GM12892 (cell line): ENCODE measurements around the gene THAP7.
"Not testable (repeated sequence)": the region's sequence is repeated elsewhere in the genome, so short reads cannot be mapped to it uniquely, and the experiment has no call there.

Experiments used
- DNase-seq: peaks from one replicate; pipeline ENCODE4 v3.0.0; 2011; ENCODE audit not compliant: insufficient read length
- FAIRE-seq: peaks from 2 replicates; lab custom pipeline; 2011; peaks lifted over from hg19 to GRCh38; lab: Jason Lieb, UNC
- POLR2A ChIP-seq: IDR thresholded peaks from 2 replicates; pipeline ENCODE4 v1.6.1; 2011; ENCODE audit warnings: low read depth, low read length, control low read depth
- POLR2AphosphoS5 ChIP-seq: IDR thresholded peaks from 2 replicates; pipeline ENCODE4 v1.6.1; 2011; ENCODE audit warnings: low read depth, low read length, control low read depth
- TAF1 ChIP-seq: IDR thresholded peaks from 2 replicates; pipeline ENCODE4 v1.6.1; 2011; ENCODE audit warnings: low read depth, mild to moderate bottlenecking, control low read depth, low read length, borderline replicate concordance

THAP7 gene

GRCh38 chr22:21042978-21043859 is 41.3 kb upstream of the THAP7 start:
- DNase-seq = no peak
- no peak for FAIRE-seq
- TF ChIP-seq TAF1 (no peak), POLR2AphosphoS5 (no peak), POLR2A (no peak)

DNA sequence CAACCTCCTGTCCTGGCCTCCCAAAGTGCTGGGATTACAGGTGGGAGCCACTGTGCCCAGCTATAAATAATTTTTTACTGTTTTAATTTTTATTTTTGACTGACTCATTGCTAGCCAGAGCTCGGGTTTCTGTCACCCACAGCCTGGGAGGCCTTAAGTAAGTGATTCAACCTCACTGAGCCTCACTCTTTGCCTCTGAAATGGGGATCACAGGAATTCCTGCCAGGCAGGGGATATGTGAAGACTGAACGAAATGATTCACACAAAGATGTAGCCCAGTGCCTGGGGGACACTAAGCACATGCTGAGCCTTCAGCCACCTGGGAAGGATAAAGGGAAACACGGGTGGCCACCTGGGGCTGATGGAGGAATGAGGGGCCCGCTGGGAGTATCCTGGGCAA is 40.0 kb upstream of the THAP7 start:
- TF ChIP-seq TAF1 (no peak), POLR2AphosphoS5 (no peak), POLR2A (no peak)
- DNase-seq = no peak
- FAIRE-seq = no peak

DNA sequence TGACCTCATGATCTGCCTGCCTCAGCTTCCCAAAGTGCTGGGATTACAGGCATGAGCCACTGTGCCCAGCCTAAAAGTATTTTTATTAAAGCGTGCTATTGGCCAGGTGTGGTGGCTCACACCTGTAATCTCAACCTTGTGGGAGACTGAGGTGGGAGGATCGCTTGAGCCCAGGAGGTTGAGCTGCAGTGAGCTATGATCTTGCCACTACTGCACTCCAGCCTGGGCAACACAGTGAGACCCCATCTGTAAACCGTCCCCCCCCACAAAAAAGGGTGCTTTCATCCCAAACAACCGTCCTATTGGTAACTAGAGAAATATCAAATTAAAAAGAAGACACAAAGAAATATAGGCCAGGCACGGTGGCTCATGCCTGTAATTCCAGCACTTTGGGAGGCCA is 37.2 kb upstream of the THAP7 start:
- not testable (repeated sequence) for DNase-seq, FAIRE-seq

GRCh38 chr22:21038405-21038804 is 36.5 kb upstream of the THAP7 start:
- TF ChIP-seq POLR2A = no peak
- no peak for TF ChIP-seq TAF1
- TF ChIP-seq POLR2AphosphoS5 = no peak
- FAIRE-seq = no peak
- no peak for DNase-seq

GRCh38 chr22:21034989-21035388 is 33.1 kb upstream of the THAP7 start:
- FAIRE-seq = no peak
- no peak for DNase-seq
- TF ChIP-seq POLR2AphosphoS5 = no peak
- no peak for TF ChIP-seq TAF1
- no peak for TF ChIP-seq POLR2A

GRCh38 chr22:21033895-21034294 is 32.0 kb upstream of the THAP7 start:
- DNase-seq = no peak
- no peak for FAIRE-seq
- TF ChIP-seq POLR2A (no peak), POLR2AphosphoS5 (no peak), TAF1 (no peak)

DNA sequence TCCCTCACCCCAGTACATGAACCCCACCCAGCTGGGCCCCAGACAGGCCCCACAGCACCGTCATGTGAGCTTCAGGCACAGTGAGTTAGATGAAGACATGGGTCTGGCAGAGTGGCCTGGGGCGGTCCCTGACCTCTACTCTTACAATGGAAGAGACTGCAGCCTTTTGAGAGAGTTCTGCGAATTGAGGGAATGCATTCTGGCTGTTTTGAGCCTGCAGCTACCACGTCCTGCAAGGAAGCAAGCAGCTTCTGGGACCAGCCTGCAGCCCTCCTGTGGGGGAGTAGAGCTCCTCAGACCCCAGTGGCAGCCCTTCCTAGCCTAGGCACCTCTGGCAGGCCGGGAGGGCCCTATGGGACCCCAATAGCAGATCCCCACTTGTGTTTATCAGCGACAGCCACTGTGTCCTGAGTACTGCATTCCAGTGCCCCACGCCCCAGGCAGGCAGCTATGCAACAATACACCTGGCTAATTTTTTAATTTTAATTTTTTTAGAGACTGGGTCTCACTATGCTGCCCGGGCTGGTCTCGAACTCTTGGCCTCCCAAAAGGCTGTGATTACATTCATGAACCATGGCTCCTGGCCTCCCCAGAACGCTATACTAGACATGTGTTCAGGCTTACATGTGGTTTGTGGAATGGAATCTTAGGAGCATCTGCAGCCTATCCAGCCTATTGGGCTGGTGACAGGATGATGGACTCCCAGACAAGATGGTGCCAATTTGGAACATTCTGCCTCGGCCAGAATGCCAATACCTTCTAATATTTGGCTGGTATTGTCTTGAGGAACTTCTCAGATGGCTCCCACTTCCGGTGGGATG is 31.2 kb upstream of the THAP7 start:
- TF ChIP-seq POLR2A = no peak
- TF ChIP-seq POLR2AphosphoS5 = no peak
- TF ChIP-seq TAF1 = no peak
- no peak for DNase-seq
- FAIRE-seq = no peak

DNA sequence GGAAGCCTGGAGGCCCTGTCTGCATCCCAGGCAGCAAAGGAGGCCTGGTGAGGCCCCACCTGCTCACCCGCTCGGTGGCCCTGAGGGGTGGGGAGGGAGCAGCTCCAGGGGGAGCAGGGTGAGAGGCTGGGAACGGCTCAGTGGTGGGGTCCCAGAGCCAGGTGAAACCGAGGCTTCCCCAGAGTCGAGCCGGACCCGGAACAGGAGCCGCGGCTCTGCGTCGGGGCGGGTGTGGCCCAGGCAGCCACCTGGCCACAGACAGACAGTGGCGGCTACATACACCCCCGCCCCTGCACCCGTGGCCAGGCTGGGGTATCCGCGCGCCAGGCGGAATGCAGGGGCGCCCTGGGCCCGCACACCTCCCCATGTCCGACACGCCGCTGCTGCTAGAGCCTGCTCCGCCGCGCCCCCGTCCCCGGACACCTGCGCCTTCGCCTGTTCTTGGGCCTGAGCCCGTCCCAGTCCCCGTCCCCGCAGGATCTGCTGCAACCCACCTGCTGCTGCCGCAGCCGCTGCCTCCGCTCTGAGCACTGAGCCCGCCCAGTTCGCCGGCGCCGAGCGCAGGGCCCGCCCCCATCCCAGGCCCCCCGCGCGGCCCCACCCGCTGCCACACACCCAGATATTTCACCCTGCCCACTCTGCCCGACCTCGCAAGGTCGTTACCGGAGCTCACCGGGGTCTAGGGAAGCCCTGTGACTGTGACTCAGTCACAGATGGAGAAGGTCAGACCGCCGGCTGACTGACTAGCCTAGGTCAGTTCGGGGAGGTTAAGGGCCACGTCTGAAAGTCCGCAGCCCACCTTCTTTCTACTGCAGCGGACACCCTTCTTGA is 30.3 kb upstream of the THAP7 start, which contains the start of gene SLC7A4:
Gene SLC7A4 (minus strand): TSS at position 525 of the 831 bp plus-strand sequence. CDS start 749 bp downstream, outside the sequence.
- FAIRE-seq (no peak), DNase-seq (no peak)
- no peak for TF ChIP-seq POLR2AphosphoS5
- TF ChIP-seq POLR2A = no peak
- TF ChIP-seq TAF1 = no peak

- DNase-seq (no peak), FAIRE-seq (no peak)
- no peak for TF ChIP-seq TAF1
- no peak for TF ChIP-seq POLR2AphosphoS5
- TF ChIP-seq POLR2A = no peak
Measured at GRCh38 chr22:21031545-21032036, 29.7 kb upstream of the THAP7 start.

DNA sequence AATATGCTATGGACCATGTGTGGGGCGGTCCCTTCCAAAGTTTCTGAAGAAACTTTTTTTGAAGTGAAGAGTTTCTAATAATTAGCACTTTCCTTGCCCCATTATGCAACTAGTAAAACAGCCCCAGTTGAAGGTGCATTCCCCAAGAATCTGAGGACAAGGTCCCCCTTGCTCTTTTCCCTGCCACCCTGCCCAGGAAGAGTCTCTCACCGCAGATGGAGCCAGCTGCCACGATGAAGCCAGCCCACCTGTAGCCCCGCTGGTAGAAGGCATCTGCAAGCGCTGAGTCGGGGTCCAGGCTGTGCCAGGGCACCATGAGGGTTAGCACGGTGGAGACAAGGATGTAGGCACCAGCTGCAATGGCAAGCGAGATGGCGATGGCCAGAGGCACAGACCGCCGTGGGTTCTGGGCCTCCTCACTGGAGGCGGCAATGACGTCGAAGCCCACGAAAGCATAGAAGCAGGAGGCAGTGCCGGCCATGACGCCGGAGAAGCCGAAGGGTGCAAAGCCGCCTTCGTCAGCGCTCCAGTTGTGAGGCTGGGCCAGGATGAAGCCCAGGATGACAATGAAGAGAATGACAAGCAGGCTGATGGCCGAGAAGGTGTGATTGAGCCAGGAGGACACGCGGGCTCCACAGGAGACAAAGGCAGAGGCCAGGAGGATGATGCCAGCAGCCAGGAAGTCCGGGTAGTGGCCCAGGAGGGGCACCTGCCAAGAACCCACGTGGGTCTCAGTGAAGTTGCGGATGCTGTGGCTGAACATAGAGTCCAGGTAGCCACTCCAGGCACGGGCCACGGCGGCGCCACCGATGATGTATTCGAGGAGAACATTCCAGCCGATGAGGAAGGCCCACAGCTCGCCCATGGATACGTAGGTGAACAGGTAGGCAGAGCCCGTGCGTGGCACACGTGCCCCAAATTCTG is 29.0 kb upstream of the THAP7 start:
- no peak for FAIRE-seq
- no peak for TF ChIP-seq TAF1
- no peak for TF ChIP-seq POLR2AphosphoS5
- TF ChIP-seq POLR2A = no peak

More for the DNA sequence above, 29.0 kb upstream of the THAP7 start:
- no peak for DNase-seq
